Mucosa of rectum (tissue), 2 donors: ENCODE measurements around the gene SATB1.

Experiments
- H3K27ac ChIP-seq, 2 donors: one replicate each; pipeline ENCODE4 v1.7.0; 2013; ENCODE audit warnings: inconsistent platforms in 2 of 2, low read depth in 2 of 2, low read length in 2 of 2
- H3K27me3 ChIP-seq, 2 donors: one replicate each; pipeline ENCODE4 v1.7.0; 2013; ENCODE audit warnings: low read length in 2 of 2; ENCODE audit not compliant: control insufficient read depth in 2 of 2, insufficient read depth in 2 of 2
- H3K36me3 ChIP-seq, 2 donors: one replicate each; pipeline ENCODE4 v1.7.0; 2013; ENCODE audit warnings: low read length in 2 of 2; ENCODE audit not compliant: control insufficient read depth in 2 of 2, insufficient read depth in 2 of 2
- H3K4me1 ChIP-seq, 2 donors: one replicate each; pipeline ENCODE4 v1.7.0; 2013; ENCODE audit warnings: low read length in 2 of 2, mild to moderate bottlenecking in 1 of 2; ENCODE audit not compliant: control insufficient read depth in 2 of 2, insufficient read depth in 2 of 2
- H3K4me3 ChIP-seq, 2 donors: one replicate each; pipeline ENCODE4 v1.7.0; 2013; ENCODE audit warnings: low read length in 2 of 2
- H3K9ac ChIP-seq, 2 donors: one replicate each; pipeline ENCODE4 v1.7.0; 2013; ENCODE audit warnings: low read length in 2 of 2, low read depth in 1 of 2, mild to moderate bottlenecking in 1 of 2
- H3K9me3 ChIP-seq, 2 donors: one replicate each; pipeline ENCODE4 v1.7.0; 2013; ENCODE audit warnings: low read length in 2 of 2; ENCODE audit not compliant: control insufficient read depth in 2 of 2
- donor health status: healthy.
- donor health status: Normal muscosa, but diverticular disease.

Gene SATB1

GRCh38 chr3:18386274-18386890 lies 38.8 kb downstream of the SATB1 start:
- H3K27me3 ChIP-seq = no peaks in the 10 kb centered on the region
- no peaks in the 10 kb centered on the region for H3K9me3 ChIP-seq
- no peak overlapping the region for H3K9ac ChIP-seq
- H3K4me1 ChIP-seq = no peaks in the 10 kb centered on the region
- peaks cover 5 to 6% of the 10 kb centered on the region in 2 donors for H3K36me3 ChIP-seq
- no peak overlapping the region for H3K4me3 ChIP-seq
- no peak overlapping the region for H3K27ac ChIP-seq

- H3K9ac ChIP-seq = no peak overlapping the region
- H3K27me3 ChIP-seq = no peaks in the 10 kb centered on the region
- H3K9me3 ChIP-seq = no peaks in the 10 kb centered on the region
- H3K36me3 ChIP-seq = peaks cover 5 to 6% of the 10 kb centered on the region in 2 donors
- H3K4me1 ChIP-seq = no peaks in the 10 kb centered on the region
- H3K4me3 ChIP-seq = no peak overlapping the region
- H3K27ac ChIP-seq = no peak overlapping the region
Measured at GRCh38 chr3:18385706-18386105, 39.4 kb downstream of the SATB1 start.

GRCh38 chr3:18382760-18383369 lies 42.3 kb downstream of the SATB1 start:
- Histone ChIP-seq H3K27ac (no peak overlapping the region), H3K4me1 (no peaks in the 10 kb centered on the region), H3K9me3 (no peaks in the 10 kb centered on the region)

GRCh38 chr3:18379647-18380046 lies 45.5 kb downstream of the SATB1 start:
- Histone ChIP-seq H3K9me3 (no peaks in the 10 kb centered on the region), H3K36me3 (peaks cover 3 to 6% of the 10 kb centered on the region in 2 donors), H3K27me3 (no peaks in the 10 kb centered on the region)

More at GRCh38 chr3:18382760-18383369, 42.3 kb downstream of the SATB1 start:
- no peaks in the 10 kb centered on the region for H3K27me3 ChIP-seq
- no peak overlapping the region for H3K4me3 ChIP-seq
- H3K36me3 ChIP-seq = peaks cover 5 to 8% of the 10 kb centered on the region in 2 donors
- H3K9ac ChIP-seq = no peak overlapping the region

GRCh38 chr3:18378218-18378617 lies 46.9 kb downstream of the SATB1 start:
- no peaks in the 10 kb centered on the region for H3K27me3 ChIP-seq
- H3K4me1 ChIP-seq = no peaks in the 10 kb centered on the region
- H3K4me3 ChIP-seq = no peak overlapping the region
- no peak overlapping the region for H3K27ac ChIP-seq
- H3K36me3 ChIP-seq = peaks cover 3 to 8% of the 10 kb centered on the region in 2 donors
- no peaks in the 10 kb centered on the region for H3K9me3 ChIP-seq
- H3K9ac ChIP-seq = no peak overlapping the region

More at GRCh38 chr3:18379647-18380046, 45.5 kb downstream of the SATB1 start:
- Histone ChIP-seq H3K4me1 (no peaks in the 10 kb centered on the region), H3K27ac (no peak overlapping the region), H3K4me3 (no peak overlapping the region), H3K9ac (no peak overlapping the region)

GRCh38 chr3:18376682-18377081 lies 48.5 kb downstream of the SATB1 start:
- H3K9ac ChIP-seq = no peak overlapping the region
- peaks cover 3 to 13% of the 10 kb centered on the region in 2 donors for H3K36me3 ChIP-seq

GRCh38 chr3:18372786-18373405 lies 52.2 kb downstream of the SATB1 start:
- H3K27me3 ChIP-seq = no peaks in the 10 kb centered on the region
- H3K36me3 ChIP-seq = peaks cover 3 to 19% of the 10 kb centered on the region in 2 donors
- H3K4me1 ChIP-seq = no peaks in the 10 kb centered on the region
- no peak overlapping the region for H3K27ac ChIP-seq
- H3K4me3 ChIP-seq = no peak overlapping the region
- no peak overlapping the region for H3K9ac ChIP-seq
- H3K9me3 ChIP-seq = no peaks in the 10 kb centered on the region

More at GRCh38 chr3:18376682-18377081, 48.5 kb downstream of the SATB1 start:
- no peak overlapping the region for H3K27ac ChIP-seq
- H3K4me3 ChIP-seq = no peak overlapping the region
- H3K4me1 ChIP-seq = no peaks in the 10 kb centered on the region
- no peaks in the 10 kb centered on the region for H3K9me3 ChIP-seq
- H3K27me3 ChIP-seq = no peaks in the 10 kb centered on the region

- no peaks in the 10 kb centered on the region for H3K9me3 ChIP-seq
- H3K9ac ChIP-seq = no peak overlapping the region
- H3K27ac ChIP-seq = no peak overlapping the region
- no peaks in the 10 kb centered on the region for H3K27me3 ChIP-seq
- H3K36me3 ChIP-seq = peaks cover 6 to 23% of the 10 kb centered on the region in 2 donors
- no peaks in the 10 kb centered on the region for H3K4me1 ChIP-seq
- H3K4me3 ChIP-seq = no peak overlapping the region
Measured at GRCh38 chr3:18370672-18371071, 54.5 kb downstream of the SATB1 start.

- H3K4me3 ChIP-seq = no peak overlapping the region
- H3K9me3 ChIP-seq = no peaks in the 10 kb centered on the region
- H3K27me3 ChIP-seq = no peaks in the 10 kb centered on the region
- H3K36me3 ChIP-seq = peaks cover 6 to 23% of the 10 kb centered on the region in 2 donors
- no peaks in the 10 kb centered on the region for H3K4me1 ChIP-seq
- H3K9ac ChIP-seq = no peak overlapping the region
- H3K27ac ChIP-seq = no peak overlapping the region
Measured at GRCh38 chr3:18369551-18370185, 55.5 kb downstream of the SATB1 start.

- H3K27me3 ChIP-seq = no peaks in the 10 kb centered on the region
- no peaks in the 10 kb centered on the region for H3K9me3 ChIP-seq
- no peak overlapping the region for H3K27ac ChIP-seq
- no peak overlapping the region for H3K4me3 ChIP-seq
- H3K4me1 ChIP-seq = no peaks in the 10 kb centered on the region
- peaks cover 12 to 16% of the 10 kb centered on the region in 2 donors for H3K36me3 ChIP-seq
- H3K9ac ChIP-seq = no peak overlapping the region
Measured at GRCh38 chr3:18366258-18366657, 58.9 kb downstream of the SATB1 start.
